ENCODE data around the gene PIP.
"Not testable (repeated sequence)": the region's sequence is repeated elsewhere in the genome, so short reads cannot be mapped to it uniquely, and the experiment has no call there.

The PIP gene

GRCh38 chr7:143148651-143149050, 16.8 kb downstream of the PIP start:
- no peak for TF ChIP-seq CTCF (IDR thresholded peaks at IDR 0.05; ENCODE audit: low read depth, low read length)
- H3K4me3 ChIP-seq (ENCODE audit: low read depth, low read length): no peak overlapping the region

GRCh38 chr7:143150696-143151095, 18.8 kb downstream of the PIP start:
- H3K4me3 ChIP-seq (ENCODE audit: low read depth, low read length): not testable (repeated sequence)

- not testable (repeated sequence) for H3K4me3 ChIP-seq (ENCODE audit: low read depth, low read length)
Observed at GRCh38 chr7:143158617-143159016, 26.7 kb downstream of the PIP start.

- no peak overlapping the region for H3K4me3 ChIP-seq (ENCODE audit: low read depth, low read length)
- TF ChIP-seq CTCF (IDR thresholded peaks at IDR 0.05; ENCODE audit: low read depth, low read length): no peak
Observed at GRCh38 chr7:143171697-143172096, 39.8 kb downstream of the PIP start.

GRCh38 chr7:143172354-143172753, 40.5 kb downstream of the PIP start:
- TF ChIP-seq CTCF (IDR thresholded peaks at IDR 0.05; ENCODE audit: low read depth, low read length): no peak
- H3K4me3 ChIP-seq (ENCODE audit: low read depth, low read length): no peak overlapping the region

- H3K4me3 ChIP-seq (ENCODE audit: low read depth, low read length): no peak overlapping the region
- no peak for TF ChIP-seq CTCF (IDR thresholded peaks at IDR 0.05; ENCODE audit: low read depth, low read length)
Observed at GRCh38 chr7:143176128-143176527, 44.3 kb downstream of the PIP start.

GRCh38 chr7:143177374-143178119, 45.7 kb downstream of the PIP start:
- TF ChIP-seq CTCF (IDR thresholded peaks at IDR 0.05; ENCODE audit: low read depth, low read length): no peak
- no peak overlapping the region for H3K4me3 ChIP-seq (ENCODE audit: low read depth, low read length)

- not testable (repeated sequence) for H3K4me3 ChIP-seq (ENCODE audit: low read depth, low read length)
Observed at GRCh38 chr7:143180771-143181170, 48.9 kb downstream of the PIP start.

- no peak overlapping the region for H3K4me3 ChIP-seq (ENCODE audit: low read depth, low read length)
- TF ChIP-seq CTCF (IDR thresholded peaks at IDR 0.05; ENCODE audit: low read depth, low read length): no peak
Observed at GRCh38 chr7:143181349-143181748, 49.5 kb downstream of the PIP start.

Measured in WI38 (cell line).